Prostate gland (tissue), 2 donors: ENCODE data around the gene WWOX. TPM values are rescaled to one million over a fixed set of nuclear protein-coding genes. Genes with fewer than 3 reads are reported as not detected.

Source experiments
- DNase-seq: peaks from one replicate; pipeline ENCODE4 v3.0.0-alpha.2; 2019; ENCODE audit warnings: low spot score
- H3K27ac ChIP-seq, 2 donors: fragments of 200-600 bp; sonication (generic); 2 replicates each; pipeline ENCODE4 v1.5.1; 2017 to 2019
- H3K27me3 ChIP-seq: fragments of 200-600 bp; sonication (generic); replicated peaks from 2 replicates; pipeline ENCODE4 v1.5.1; 2019; ENCODE audit not compliant: insufficient read depth
- H3K36me3 ChIP-seq, 2 donors: fragments of 200-600 bp; sonication (generic); 1 replicate in 1 of 2; 2 replicates in 1 of 2; pipeline versions ENCODE4 v1.5.1 to v1.8.1; 2017 to 2019
- H3K4me1 ChIP-seq: fragments of 200-600 bp; sonication (generic); replicated peaks from 2 replicates; pipeline ENCODE4 v1.5.1; 2019
- H3K4me3 ChIP-seq, 2 donors: fragments of 200-600 bp; sonication (generic); 2 replicates each; pipeline ENCODE4 v1.5.1; 2017 to 2019
- H3K9me3 ChIP-seq: fragments of 200-600 bp; sonication (generic); 2 replicates; pipeline ENCODE4 v1.5.1; 2017
- CTCF ChIP-seq, 4 experiments: fragments of 200-600 bp in 2 of 4; fragments of 450-650 bp in 2 of 4; sonication (generic) in 2 of 4; IDR thresholded peaks; 1 replicate in 3 of 4; 2 replicates in 1 of 4; pipeline ENCODE4 v1.5.1; 2016 to 2019; ENCODE audit warnings: antibody characterized with exemption in 4 of 4, mild to moderate bottlenecking in 2 of 4, moderate library complexity in 2 of 4
- POLR2A ChIP-seq: fragments of 450-650 bp; IDR thresholded peaks from one replicate; pipeline ENCODE4 v1.6.1; 2016; ENCODE audit warnings: antibody characterized with exemption, mild to moderate bottlenecking
- POLR2AphosphoS5 ChIP-seq: sonication (generic); formaldehyde crosslinking; IDR thresholded peaks from one replicate; pipeline ENCODE4 v1.6.1; 2017; ENCODE audit warnings: antibody characterized with exemption
- WGBS: methylation state at CpG from one replicate; pipeline ENCODE4 v1.1.5; 2018; 5-methylcytosine and 5-hydroxymethylcytosine counted together
- intact Hi-C: fragments of 100-400 bp; cut with DNase I; formaldehyde crosslinking; loops from one replicate; pipeline ENCODE4 v1.14.2; 2022
- total RNA-seq, 2 donors: library from RNA; depleted of rRNA; stranded (reverse); fragments of >200 nt; gene quantifications; one replicate each; pipeline ENCODE4 v1.1.0, GENCODE V29; 2016

WWOX gene
- total RNA-seq, 2 donors from 2014 or later = 93.2 to 99.4 TPM

GRCh38 chr16:79191933-79192332 is 1092.5 kb downstream of the WWOX start:
- intact Hi-C loops = no loop called here
- Histone ChIP-seq H3K27ac (no peak overlapping the region), H3K9me3 (no peaks in the 10 kb centered on the region), H3K4me1 (no peaks in the 10 kb centered on the region), H3K36me3 (no peaks in the 10 kb centered on the region), H3K4me3 (no peak overlapping the region), H3K27me3 (no peaks in the 10 kb centered on the region)
- 81% methylated on average over 8 of the region's 8 CpGs for WGBS
- no peak for DNase-seq
- TF ChIP-seq POLR2AphosphoS5 (no peak), POLR2A (no peak), CTCF (IDR thresholded peaks at IDR 0.05) (no peak)

- Histone ChIP-seq H3K27ac (no peak overlapping the region), H3K4me3 (no peak overlapping the region), H3K4me1 (no peaks in the 10 kb centered on the region), H3K36me3 (no peaks in the 10 kb centered on the region), H3K9me3 (no peaks in the 10 kb centered on the region), H3K27me3 (no peaks in the 10 kb centered on the region)
- intact Hi-C loops = no loop called here
- TF ChIP-seq POLR2A = no peak
- no peak for TF ChIP-seq POLR2AphosphoS5
- TF ChIP-seq CTCF (IDR thresholded peaks at IDR 0.05) = no peak
- WGBS = 38% methylated on average over 2 of the region's 2 CpGs
- no peak for DNase-seq
Measured at GRCh38 chr16:79192904-79193303, 1093.5 kb downstream of the WWOX start.

- TF ChIP-seq POLR2A (no peak), CTCF (IDR thresholded peaks at IDR 0.05) (no peak), POLR2AphosphoS5 (no peak)
- DNase-seq = no peak
- Histone ChIP-seq H3K27ac (no peak overlapping the region), H3K27me3 (no peaks in the 10 kb centered on the region), H3K9me3 (no peaks in the 10 kb centered on the region), H3K4me3 (no peak overlapping the region), H3K36me3 (no peaks in the 10 kb centered on the region), H3K4me1 (no peaks in the 10 kb centered on the region)
- intact Hi-C loops = no loop called here
- WGBS = 71% methylated on average over 8 of the region's 8 CpGs
Measured at GRCh38 chr16:79194291-79194690, 1094.8 kb downstream of the WWOX start.

- no peak for DNase-seq
- TF ChIP-seq POLR2AphosphoS5 = no peak
- Histone ChIP-seq H3K9me3 (no peaks in the 10 kb centered on the region), H3K4me3 (no peak overlapping the region), H3K36me3 (no peaks in the 10 kb centered on the region), H3K27me3 (no peaks in the 10 kb centered on the region), H3K27ac (no peak overlapping the region), H3K4me1 (no peaks in the 10 kb centered on the region)
- WGBS = 82% methylated on average over 4 of the region's 4 CpGs
- intact Hi-C loops = no loop called here
Measured at GRCh38 chr16:79195938-79196337, 1096.5 kb downstream of the WWOX start.

- intact Hi-C loops = no loop called here
- 42% methylated on average over 5 of the region's 5 CpGs for WGBS
- Histone ChIP-seq H3K4me1 (no peaks in the 10 kb centered on the region), H3K36me3 (no peaks in the 10 kb centered on the region), H3K27me3 (no peaks in the 10 kb centered on the region), H3K9me3 (no peaks in the 10 kb centered on the region), H3K4me3 (no peak overlapping the region), H3K27ac (no peak overlapping the region)
- no peak for TF ChIP-seq CTCF (IDR thresholded peaks at IDR 0.05)
- TF ChIP-seq POLR2A = no peak
- no peak for TF ChIP-seq POLR2AphosphoS5
- DNase-seq = no peak
Measured at GRCh38 chr16:79201436-79201835, 1102.0 kb downstream of the WWOX start.
